ENCODE results near the gene PRUNE2.
"Not testable (repeated sequence)": the region's sequence is repeated elsewhere in the genome, so short reads cannot be mapped to it uniquely, and the experiment has no call there.

The PRUNE2 gene

GRCh38 chr9:76616780-76617179, 289.1 kb downstream of the PRUNE2 start:
- DNase-seq, result no peak

- no peak for DNase-seq
These were observed 290.7 kb downstream of the PRUNE2 start for GRCh38 chr9:76615177-76615603.

DNA sequence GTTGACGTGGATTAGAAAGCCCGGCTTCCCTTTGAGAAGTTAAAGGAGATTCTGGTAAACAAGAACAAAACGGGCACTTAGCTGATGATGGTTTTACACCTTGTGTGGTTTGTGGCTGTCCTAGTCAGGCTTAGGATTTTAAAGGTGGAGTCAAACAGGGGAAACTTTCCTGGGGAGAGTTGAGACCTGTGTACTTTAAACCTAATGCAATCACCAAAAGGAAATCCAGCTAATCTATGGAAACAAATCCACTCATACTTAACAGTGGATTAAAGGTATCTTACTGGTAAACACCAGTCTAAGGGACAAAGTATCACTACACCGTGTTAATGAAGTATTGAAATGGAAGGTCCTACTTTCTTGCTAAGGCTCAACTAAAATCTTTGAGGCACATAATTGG, 291.9 kb downstream of the PRUNE2 start:
- DNase-seq, result no peak

- DNase-seq, result no peak
These were observed 292.6 kb downstream of the PRUNE2 start for GRCh38 chr9:76613150-76613781.

GRCh38 chr9:76610011-76610352, 295.9 kb downstream of the PRUNE2 start:
- DNase-seq, result no peak

GRCh38 chr9:76609285-76610010, 296.5 kb downstream of the PRUNE2 start:
- DNase-seq, result no peak

GRCh38 chr9:76608575-76609273, 297.2 kb downstream of the PRUNE2 start:
- DNase-seq, result no peak

GRCh38 chr9:76607730-76608436, 298.0 kb downstream of the PRUNE2 start:
- DNase-seq, result no peak

DNA sequence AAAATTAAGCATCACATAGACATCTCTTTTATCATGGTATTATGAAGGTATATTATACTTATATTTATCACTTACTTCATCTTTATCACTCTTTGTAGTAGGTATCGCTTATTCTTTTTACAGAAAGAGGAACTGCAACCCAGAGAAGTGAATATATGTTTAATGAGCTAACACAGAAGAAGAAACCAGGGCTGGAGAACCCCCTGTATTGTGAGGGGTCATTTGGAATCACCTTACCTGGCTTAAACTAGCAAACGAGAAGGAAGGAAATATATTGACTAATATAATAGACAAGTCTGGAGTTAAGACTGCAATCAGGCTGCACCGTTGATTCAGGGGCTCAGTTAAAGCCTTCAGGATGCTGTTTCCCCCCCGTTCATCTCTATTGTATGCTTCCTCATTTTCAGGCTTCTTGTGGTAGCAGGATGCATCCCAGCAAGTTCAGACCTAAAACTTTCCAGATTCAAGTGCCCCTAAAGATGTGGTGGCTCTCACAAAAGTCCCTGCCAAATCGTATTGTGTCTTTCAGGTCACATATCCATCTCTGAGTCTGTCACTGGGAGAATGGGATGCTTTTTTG, 300.5 kb downstream of the PRUNE2 start:
- DNase-seq, result no peak

GRCh38 chr9:76603931-76604570, 301.9 kb downstream of the PRUNE2 start:
- DNase-seq, result no peak

DNA sequence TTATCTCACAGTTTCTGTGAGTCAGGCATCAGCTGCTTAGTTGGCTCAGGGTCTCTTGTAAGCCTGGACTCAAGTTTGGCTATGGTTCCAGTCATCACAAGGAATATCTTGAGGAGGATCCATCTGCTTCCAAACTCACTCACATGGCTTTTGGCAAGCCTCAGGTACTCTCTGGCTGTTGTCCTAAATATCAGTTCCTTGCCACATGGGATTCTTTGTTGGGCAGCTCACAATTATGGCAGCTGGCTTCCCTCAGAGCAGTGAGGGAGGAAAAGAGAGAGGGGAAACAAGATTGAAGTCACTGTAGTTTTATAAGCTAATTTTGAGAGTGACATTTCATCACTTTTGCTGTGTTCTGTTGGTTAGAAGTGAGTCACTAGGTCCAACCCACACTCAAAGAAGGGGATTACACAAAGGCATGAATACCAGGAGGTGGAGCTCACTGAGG, 302.4 kb downstream of the PRUNE2 start:
- no peak for DNase-seq

GRCh38 chr9:76602199-76602598, 303.7 kb downstream of the PRUNE2 start:
- peak; percentile 1 for DNase-seq

GRCh38 chr9:76600007-76600615, 305.8 kb downstream of the PRUNE2 start:
- DNase-seq, result no peak

GRCh38 chr9:76598981-76599380, 306.9 kb downstream of the PRUNE2 start:
- DNase-seq, result no peak

GRCh38 chr9:76595645-76596044, 310.3 kb downstream of the PRUNE2 start:
- DNase-seq, result no peak

- DNase-seq, result no peak
These were observed 311.0 kb downstream of the PRUNE2 start for GRCh38 chr9:76594764-76595424.

DNA sequence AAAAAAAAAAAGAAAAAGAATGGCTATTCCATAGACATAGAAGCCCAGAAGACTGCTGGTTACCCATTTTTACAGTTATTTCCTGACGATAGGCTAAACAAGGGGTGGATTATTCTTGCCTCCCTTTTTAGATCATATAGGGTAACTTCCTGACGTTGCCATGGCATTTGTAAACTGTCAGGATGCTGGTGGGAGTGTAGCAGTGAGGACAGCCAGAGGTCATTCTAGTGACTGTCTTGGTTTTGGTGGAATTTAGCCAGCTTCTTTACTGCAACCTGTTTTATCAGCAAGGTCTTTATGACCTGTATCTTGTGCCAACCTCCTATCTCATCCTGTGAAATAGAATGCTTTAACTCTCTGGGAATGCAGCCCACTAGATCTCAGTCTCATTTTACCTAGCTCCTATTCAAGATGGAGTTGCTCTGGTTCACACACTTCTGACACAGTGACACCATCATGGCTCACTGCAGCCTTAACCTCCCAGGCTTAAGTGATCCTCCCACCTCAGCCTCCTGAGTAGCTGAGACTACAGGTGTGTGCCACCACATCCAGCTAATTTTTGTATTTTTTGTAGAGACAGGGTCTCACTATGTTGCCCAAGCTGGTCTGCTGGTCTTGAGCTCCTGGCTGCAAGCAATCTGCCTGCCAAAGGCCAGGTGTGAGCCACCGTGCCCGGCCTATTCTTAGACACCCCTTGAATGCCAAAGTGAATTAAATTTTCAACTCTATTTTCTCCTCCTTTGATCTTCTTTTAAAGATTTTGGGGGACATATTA, 311.8 kb downstream of the PRUNE2 start:
- not testable (repeated sequence) for DNase-seq

DNA sequence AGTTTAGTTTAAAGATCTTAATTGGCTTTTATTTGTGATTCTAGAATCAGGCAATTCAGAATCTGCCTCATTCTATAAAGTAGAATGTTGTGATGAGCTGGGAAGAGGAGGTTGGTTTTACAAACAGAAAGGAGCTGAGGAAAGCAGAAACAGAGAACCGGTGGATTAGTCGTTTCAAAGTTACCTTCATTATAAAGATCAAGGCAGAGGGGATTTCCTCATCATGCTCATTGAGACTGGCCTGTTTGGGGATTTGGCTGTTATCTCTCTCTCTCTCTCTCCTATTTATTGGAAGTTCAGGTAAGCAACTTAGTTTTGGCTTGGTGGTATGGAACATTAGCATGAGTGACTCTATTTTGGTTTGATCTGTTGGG, 313.0 kb downstream of the PRUNE2 start:
- DNase-seq, result no peak

GRCh38 chr9:76592091-76592973, 313.6 kb downstream of the PRUNE2 start:
- DNase-seq, result no peak
